Measurements from ENCODE around the gene ZBTB4.

The ZBTB4 gene

DNA sequence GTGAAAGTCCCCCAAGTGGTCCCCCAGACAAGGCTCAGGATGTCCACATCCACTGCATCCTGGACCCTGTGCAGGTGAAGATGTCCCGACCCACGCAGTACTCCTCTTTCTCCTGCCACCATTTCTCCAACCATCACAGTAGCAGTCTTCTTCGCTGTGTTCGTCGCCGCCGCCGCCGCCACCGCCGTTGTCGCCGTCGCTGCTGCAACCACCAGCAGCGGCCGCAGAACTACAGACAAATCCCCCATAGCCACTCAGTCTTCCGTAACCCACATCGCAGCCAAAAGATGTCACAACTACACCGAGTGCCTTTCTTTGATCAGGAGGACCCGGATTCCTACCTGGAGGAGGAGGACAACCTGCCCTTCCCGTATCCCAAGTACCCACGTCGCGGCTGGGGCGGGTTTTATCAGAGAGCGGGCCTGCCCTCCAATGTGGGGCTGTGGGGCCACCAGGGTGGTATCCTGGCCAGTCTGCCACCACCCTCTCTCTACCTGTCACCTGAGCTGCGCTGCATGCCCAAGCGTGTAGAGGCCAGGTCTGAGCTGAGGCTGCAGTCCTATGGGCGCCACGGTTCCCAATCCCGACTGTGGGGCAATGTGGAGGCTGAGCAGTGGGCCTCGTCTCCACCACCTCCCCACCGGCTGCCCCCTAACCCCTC is 53.1 kb downstream of the ZBTB4 start:
- FAIRE-seq, result no peak

DNA sequence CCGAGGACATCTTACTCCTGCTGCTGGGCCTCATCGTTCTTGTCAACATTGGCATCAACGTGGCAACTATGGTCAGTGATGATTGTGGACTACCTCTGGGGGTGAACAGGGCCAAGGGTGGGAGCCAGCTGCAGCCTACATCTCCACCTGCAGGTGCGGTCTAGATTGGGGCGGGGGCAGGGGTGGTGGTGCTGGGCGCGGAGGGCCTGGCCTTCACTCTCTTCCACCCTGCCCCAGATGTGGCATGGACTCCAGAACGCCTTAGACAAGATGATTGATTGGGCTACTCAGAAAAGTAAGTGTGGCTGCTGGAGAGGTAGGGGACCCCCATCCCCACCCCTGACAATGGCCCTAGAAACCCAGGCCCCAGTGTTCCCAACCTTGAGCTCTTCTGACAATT is 53.7 kb downstream of the ZBTB4 start:
- FAIRE-seq (no peak), DNase-seq (ENCODE audit: low spot score) (no peak)

More for the DNA sequence above, 53.1 kb downstream of the ZBTB4 start:
- DNase-seq (ENCODE audit: low spot score), result no peak

DNA sequence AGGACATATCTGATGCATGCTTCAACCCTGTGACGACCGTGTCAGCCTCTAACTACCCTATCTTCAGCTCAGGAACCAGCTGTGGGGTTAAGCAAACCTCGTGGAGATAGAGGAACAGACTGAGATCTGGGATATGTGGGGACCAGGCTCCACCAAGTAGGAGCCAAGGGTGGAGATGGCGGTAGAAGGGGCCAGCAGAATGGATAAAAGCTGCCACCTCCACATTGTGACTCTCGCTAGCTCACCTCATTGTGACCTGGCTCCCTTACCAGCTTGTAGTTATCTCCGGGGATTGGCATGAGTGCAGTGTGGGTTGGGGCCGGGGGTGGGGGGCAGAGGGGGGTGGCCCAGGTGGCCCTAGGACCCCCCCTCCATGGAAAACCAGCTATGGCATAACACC is 54.1 kb downstream of the ZBTB4 start, which contains the start of gene SPEM2:
Gene SPEM2 (plus strand): TSS at position 301 of the 400 bp plus-strand sequence. CDS start 73 bp downstream, at position 374.
- DNase-seq (ENCODE audit: low spot score) (no peak), FAIRE-seq (no peak)

DNA sequence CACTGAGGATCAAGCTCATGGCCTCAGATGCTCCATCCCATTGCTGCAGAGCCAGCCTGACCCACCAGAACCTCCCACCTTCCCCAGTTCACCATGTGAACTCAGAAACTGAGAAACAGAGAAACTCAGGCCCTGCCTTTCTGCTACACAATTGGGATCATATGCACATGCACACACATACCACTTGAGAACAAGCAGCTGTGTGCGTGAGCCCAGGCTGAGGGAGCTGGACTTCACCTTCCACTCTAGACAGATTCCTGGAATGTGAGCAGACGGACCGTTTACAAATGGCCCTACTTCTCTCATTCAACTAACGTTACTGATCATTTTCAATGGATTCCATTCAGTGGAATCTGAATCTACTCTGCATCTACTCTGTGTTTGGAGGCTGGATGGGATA is 55.8 kb downstream of the ZBTB4 start:
- DNase-seq (ENCODE audit: low spot score) (no peak), FAIRE-seq (no peak)

DNA sequence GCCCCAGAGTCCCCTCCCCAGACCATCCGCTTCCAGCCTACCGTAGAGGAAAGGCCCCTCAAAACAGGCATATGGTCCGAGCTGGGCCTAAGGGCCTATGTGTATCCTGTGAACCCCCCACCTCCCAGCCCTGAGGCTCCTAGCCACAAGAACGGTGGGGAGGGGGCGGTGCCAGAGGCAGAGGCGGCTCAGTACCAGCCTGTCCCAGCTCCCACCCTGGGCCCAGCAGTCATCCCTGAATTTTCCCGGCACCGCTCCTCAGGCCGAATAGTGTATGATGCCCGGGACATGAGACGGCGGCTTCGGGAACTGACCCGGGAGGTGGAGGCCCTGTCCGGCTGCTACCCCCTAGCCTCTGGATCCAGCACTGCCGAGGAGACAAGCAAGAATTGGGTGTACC is 58.2 kb downstream of the ZBTB4 start:
- DNase-seq (ENCODE audit: low spot score) (no peak), FAIRE-seq (no peak)

DNA sequence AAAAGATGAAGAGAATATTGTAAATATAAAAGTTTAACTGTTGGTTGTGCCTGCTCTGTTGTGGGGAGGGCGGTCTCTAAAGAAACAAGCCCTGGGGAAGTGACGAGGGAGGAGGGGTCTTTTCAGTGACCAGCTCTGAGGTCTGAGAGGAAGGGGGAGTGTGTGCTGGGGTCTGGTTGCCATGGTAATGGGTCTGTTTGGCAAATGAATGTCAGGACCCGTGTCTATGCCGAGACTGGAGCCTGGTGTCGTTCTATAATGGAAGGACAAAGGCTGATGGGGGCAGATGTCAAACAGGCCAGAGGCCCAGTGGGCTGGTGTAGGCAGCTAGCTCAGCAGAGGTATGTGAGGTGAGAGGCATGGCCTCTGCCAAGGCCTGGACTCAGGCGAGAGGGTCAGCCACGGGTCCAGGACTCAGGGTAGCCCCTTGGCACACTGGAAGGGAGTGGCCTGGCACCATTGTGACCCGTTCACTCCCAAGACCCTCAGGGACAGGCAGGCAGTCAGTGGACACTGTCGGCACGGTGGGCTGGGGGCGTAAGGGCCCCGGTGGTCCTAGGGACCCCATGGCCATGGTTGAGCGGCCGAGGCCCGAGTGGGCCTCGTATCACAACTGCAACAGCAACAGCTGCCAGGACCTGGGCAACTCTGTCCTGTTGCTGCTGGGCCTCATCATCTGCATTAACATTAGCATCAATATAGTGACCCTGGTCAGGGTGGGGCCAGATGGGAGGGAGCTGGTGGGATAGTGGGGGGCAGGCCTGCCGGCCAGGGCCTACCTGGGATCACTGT is 59.4 kb downstream of the ZBTB4 start, which contains the start of gene SPEM1:
Gene SPEM1 (plus strand): TSS at position 506 of the 792 bp plus-strand sequence. CDS start 61 bp downstream, at position 567.
- FAIRE-seq, result no peak

DNA sequence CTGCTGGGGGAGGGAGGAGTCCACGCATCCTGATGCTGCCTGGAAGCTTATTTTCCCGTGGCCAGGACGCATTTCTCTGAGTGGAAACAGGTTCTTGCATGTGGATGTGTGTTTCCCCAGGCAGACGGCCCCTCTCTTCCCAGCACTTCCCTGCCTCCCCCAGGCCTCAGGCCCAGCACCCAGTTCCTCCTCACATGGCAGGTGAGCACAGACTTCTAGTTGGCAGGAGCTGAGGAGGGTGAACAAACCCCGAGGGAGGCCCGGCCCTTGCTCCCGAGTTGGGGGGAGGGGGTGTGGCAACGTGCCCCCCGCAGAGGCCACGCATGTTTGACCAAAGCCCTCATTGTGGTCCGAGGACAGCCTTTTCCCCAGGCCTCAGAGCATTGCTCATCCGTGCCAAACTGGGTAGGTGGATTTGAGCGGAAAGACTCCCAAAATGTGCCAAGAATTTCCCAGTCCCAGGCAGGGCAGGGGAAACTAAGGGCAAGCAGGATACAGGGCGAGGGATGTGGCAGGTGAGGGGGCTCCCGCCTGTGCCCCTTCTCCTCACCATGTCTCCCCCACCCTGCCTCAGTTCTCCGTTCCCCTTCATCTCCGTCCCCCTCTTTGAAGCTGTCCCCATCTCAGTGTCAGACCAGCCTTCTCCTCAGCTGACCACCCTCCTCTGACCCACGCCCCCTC is 60.8 kb downstream of the ZBTB4 start:
- FAIRE-seq (no peak), DNase-seq (ENCODE audit: low spot score) (no peak)

More for the DNA sequence above, 59.4 kb downstream of the ZBTB4 start, which contains the start of gene SPEM1:
- DNase-seq (ENCODE audit: low spot score), result no peak

DNA sequence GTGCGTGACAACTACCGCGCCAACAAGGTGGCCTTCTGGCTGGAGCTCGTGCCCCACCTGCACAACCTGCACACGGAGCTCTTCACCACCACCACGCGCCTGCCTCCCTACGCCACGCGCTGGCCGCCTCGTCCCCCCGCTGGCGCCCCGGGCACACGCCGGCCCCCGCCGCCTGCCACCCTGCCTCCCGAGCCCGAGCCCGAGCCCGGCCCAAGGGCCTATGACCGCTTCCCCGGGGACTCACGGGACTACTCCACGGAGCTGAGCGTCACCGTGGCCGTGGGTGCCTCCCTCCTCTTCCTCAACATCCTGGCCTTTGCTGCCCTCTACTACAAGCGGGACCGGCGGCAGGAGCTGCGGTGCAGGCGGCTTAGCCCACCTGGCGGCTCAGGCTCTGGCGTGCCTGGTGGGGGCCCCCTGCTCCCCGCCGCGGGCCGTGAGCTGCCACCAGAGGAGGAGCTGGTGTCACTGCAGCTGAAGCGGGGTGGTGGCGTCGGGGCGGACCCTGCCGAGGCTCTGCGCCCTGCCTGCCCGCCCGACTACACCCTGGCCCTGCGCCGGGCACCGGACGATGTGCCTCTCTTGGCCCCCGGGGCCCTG is 62.3 kb downstream of the ZBTB4 start:
- FAIRE-seq, result no peak
- DNase-seq (ENCODE audit: low spot score), result no peak

DNA sequence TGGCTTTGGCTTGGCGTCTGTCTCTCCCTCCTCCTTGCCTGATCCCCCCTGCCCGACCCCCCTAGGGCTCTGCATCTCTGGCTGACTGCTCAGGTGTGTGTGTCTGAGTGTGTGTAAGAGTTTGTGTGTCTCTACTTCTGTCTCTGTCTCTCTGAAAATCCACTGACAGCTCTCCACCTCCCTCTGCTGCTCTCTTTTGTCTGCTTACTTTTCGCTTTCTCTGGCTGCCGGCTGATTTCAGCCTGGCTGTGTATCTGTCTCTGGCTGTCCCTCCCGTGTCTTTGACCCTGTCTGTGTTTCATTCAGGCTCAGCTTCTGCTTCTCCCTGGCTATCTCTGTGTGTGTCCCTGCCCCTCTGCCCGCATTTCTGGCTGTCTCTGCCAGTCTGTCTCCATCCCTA is 63.1 kb downstream of the ZBTB4 start:
- FAIRE-seq (no peak), DNase-seq (ENCODE audit: low spot score) (no peak)

DNA sequence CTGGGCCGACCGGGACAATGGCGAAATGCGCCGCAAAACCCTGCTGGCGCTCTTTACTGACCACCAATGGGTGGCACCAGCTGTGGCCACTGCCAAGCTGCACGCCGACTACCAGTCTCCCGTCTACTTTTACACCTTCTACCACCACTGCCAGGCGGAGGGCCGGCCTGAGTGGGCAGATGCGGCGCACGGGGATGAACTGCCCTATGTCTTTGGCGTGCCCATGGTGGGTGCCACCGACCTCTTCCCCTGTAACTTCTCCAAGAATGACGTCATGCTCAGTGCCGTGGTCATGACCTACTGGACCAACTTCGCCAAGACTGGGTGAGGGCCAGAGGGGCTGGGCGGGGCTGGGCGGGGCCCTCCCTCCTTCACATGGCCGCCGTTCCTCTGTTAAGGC is 63.6 kb downstream of the ZBTB4 start:
- DNase-seq (ENCODE audit: low spot score) (no peak), FAIRE-seq (no peak)

DNA sequence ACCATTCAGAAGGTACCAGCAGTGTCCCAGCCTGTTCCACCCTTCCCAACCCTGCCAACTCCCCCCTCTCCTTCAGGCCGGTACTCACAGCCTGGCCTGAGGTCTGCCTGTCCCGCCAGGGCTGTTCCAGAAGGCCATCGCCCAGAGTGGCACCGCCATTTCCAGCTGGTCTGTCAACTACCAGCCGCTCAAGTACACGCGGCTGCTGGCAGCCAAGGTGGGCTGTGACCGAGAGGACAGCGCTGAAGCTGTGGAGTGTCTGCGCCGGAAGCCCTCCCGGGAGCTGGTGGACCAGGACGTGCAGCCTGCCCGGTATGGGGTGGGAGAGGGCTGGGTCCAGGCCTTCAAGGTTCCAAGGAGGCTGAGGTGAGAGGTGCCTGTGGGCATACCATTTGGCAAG is 64.6 kb downstream of the ZBTB4 start:
- DNase-seq (ENCODE audit: low spot score) (no peak), FAIRE-seq (no peak)

DNA sequence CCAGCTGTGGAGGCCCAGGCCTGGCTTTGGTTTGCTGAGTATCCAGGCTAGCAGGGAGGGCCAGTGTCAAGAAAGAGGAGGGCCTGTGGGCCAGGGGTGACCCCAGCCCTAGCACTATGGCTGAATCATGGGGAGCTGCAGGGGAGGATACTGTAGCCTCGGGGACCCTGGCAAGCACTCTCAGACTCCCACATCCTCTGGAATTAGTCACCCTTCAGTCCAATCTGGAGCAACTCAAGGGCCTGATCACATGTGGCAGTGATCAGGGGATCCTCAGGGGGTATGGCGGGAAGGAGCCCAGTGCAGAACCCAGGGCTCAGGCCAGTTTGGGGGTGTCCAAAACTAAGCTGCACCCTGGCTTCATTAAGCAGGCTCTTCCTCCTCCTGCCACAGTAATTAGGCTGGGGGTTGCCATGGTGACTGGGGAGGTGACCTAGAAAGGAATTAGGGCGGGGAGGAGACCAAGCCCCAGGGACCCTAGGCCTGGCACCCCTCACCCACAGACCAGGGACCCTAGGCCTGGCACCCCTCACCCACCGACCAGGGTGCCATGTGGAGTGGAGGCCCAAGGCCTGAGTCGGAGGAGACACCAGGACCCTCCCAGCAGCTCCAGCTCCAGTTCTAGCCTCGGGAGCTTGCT is 66.0 kb downstream of the ZBTB4 start:
- FAIRE-seq (no peak), DNase-seq (ENCODE audit: low spot score) (no peak)

DNA sequence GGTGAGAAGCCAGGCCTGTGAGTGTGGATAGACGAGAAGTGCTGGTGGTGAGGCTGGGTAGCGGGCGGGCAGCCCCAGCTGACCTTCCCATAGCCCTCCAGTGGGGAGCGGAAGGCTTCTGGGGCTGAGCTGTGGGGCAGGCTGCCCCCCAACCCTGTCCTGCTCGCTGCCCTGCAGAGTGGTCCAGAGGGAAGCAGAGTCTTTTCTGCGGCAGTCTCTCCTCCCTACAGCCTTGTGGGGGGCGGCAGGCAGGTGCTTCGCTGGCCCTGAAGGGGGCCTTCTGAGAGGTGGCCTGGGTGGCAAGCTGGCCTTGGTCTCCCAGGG is 68.0 kb downstream of the ZBTB4 start:
- no peak for DNase-seq (ENCODE audit: low spot score)
- FAIRE-seq, result no peak

DNA sequence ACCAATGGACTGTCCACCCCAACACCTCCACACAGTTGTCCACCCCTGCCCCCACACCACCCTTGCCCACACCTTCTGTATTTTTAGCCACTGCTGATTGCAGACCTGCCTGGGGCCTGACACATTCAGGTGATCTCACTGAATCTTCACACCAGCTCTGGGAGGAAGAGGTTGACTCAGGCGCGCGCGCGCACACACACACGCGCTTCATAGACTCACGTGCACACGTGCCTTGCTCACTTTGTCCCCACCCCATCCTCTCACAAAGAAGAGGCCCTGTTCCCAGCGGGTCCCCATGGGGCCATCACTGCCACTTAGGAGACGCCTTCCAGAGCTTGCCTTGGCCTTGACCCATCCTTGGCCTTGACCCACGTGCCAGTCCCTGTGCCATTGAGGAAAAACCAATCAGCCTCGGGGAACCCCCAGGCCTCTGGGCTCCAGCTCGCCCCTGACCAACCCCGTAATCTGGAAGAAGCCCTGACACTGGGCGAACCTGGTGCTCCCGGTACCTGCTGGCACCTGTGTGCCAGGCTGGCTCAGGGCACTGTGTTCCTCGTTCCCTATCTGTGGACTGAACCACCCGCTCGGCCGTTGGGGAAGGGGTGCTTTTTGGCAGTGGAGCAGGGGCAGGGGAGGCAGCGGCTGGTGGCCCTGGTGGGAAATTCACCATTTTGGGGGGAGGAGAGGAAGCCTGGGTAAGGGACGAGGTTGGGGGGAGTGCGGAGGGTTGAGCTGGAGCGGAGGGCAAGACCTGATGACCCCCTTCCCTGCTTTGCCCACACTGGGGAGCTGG is 68.6 kb downstream of the ZBTB4 start:
- FAIRE-seq (no peak), DNase-seq (ENCODE audit: low spot score) (no peak)

DNA sequence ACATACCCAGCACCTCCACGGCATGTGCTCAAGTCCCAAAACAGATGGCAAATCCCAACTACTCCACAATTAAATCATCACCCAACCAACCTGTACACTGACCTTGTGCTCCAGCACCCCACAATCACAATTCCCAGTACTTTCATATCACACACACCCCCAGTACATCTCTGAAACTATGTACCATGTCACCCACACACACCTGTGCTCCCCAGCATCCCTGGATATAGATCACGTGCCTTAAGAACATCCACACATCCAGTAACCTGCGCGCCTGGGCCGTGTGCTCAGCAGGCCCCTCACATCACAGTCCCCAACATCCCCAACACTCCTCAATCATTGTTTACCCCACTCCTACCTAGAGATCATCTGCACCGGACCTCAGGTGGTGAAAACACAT is 69.7 kb downstream of the ZBTB4 start:
- FAIRE-seq, result no peak
- DNase-seq (ENCODE audit: low spot score), result no peak

All from RCC 7860 (cell line).